Measurements from ENCODE around the gene RAD51B.

DNA sequence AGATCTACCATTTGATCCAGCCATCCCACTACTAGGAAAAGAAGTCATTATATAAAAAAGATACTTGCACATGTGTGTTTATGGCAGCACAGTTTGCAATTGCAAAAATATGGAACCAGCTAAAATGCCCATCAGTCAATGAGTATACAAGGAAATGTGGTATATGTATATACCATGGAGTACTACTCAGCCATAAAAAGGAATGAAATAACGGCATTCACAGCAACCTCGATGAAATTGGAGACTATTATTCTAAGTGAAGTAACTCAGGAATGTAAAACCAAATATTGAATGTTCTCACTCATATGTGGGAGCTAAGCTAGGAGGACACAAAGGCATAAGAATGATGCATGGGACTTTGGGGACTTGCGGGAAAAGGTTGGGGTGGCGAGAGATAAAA is 402.6 kb downstream of the RAD51B start:
- TF ChIP-seq, protein P1, sequence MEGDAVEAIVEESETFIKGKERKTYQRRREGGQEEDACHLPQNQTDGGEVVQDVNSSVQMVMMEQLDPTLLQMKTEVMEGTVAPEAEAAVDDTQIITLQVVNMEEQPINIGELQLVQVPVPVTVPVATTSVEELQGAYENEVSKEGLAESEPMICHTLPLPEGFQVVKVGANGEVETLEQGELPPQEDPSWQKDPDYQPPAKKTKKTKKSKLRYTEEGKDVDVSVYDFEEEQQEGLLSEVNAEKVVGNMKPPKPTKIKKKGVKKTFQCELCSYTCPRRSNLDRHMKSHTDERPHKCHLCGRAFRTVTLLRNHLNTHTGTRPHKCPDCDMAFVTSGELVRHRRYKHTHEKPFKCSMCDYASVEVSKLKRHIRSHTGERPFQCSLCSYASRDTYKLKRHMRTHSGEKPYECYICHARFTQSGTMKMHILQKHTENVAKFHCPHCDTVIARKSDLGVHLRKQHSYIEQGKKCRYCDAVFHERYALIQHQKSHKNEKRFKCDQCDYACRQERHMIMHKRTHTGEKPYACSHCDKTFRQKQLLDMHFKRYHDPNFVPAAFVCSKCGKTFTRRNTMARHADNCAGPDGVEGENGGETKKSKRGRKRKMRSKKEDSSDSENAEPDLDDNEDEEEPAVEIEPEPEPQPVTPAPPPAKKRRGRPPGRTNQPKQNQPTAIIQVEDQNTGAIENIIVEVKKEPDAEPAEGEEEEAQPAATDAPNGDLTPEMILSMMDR (optimal IDR thresholded peaks at IDR 0.05 in 1 of 3, IDR thresholded peaks at IDR 0.05 in 1 of 3, conservative IDR thresholded peaks at IDR 0.05 in 1 of 3; ENCODE audit: extremely low read depth in 1 of 3, insufficient read depth in 2 of 3, low read length in 3 of 3): no peak
- no peak for TF ChIP-seq EZH2 (IDR thresholded peaks at IDR 0.05; ENCODE audit: low read length)

All from keratinocyte (primary cell).